Testis (tissue), 3 donors: ENCODE measurements around the gene AKAP5. TPM values are rescaled to one million over a fixed set of nuclear protein-coding genes. Genes with fewer than 3 reads are reported as not detected.

Experiments used
- DNase-seq: peaks from one replicate; pipeline ENCODE4 v3.0.0-alpha.2; 2019
- H3K27ac ChIP-seq, 2 donors: fragments of 200-600 bp; sonication (generic); one replicate each; pipeline ENCODE4 v1.5.1; 2019
- H3K27me3 ChIP-seq: fragments of 200-600 bp; sonication (generic); one replicate; pipeline ENCODE4 v1.5.1; 2019
- H3K36me3 ChIP-seq: fragments of 200-600 bp; sonication (generic); one replicate; pipeline ENCODE4 v1.5.1; 2017; ENCODE audit warnings: low read depth; ENCODE audit errors: missing control alignments
- H3K4me1 ChIP-seq: fragments of 200-600 bp; sonication (generic); one replicate; pipeline ENCODE4 v1.5.1; 2019
- H3K4me3 ChIP-seq, 2 donors: fragments of 200-600 bp; sonication (generic); one replicate each; pipeline ENCODE4 v1.5.1; 2017 to 2019
- H3K9me3 ChIP-seq: fragments of 200-600 bp; sonication (generic); one replicate; pipeline ENCODE4 v1.5.1; 2017
- POLR2A ChIP-seq: fragments of 450-650 bp; IDR thresholded peaks from one replicate; pipeline ENCODE4 v1.6.1; 2017; ENCODE audit warnings: antibody characterized with exemption, mild to moderate bottlenecking, moderate library complexity
- WGBS, 2 donors: methylation state at CpG; one replicate each; pipeline ENCODE4 v1.1.5; 2018; 5-methylcytosine and 5-hydroxymethylcytosine counted together
- intact Hi-C: fragments of 100-400 bp; cut with DNase I; formaldehyde crosslinking; loops from one replicate; pipeline ENCODE4 v1.15.1; 2023; ENCODE audit warnings: low total_unique reads
- polyA plus RNA-seq: library from polyadenylated mRNA; stranded (reverse); fragments of 350-450 nt; fragmentation: Illumina TruSeq; extraction: RNeasy Lipid Tissue Mini Kit (QIAGEN cat#74804); gene quantifications from one replicate; pipeline ENCODE4 v1.2.3, GENCODE V29; 2014; ENCODE audit warnings: low read depth, low replicate concordance; ENCODE audit not compliant: insufficient read depth
- total RNA-seq, 2 donors: library from RNA; depleted of rRNA; stranded (reverse); fragments of >200 nt; gene quantifications; one replicate each; pipeline ENCODE4 v1.2.3, GENCODE V29; 2016
- TF ChIP-seq, protein P1 (sequence below), 3 experiments: fragments of 450-650 bp in 2 of 3; fragments of 200-600 bp in 1 of 3; sonication (generic) in 1 of 3; IDR thresholded peaks; one replicate each; pipeline ENCODE4 v1.5.1; 2016 to 2019; ENCODE audit warnings: antibody characterized with exemption in 3 of 3, mild to moderate bottlenecking in 2 of 3, moderate library complexity in 1 of 3

AKAP5 gene
- total and polyA plus RNA-seq, 3 donors from 2014 or later, result 0.29 to 0.63 (median 0.50) TPM

DNA sequence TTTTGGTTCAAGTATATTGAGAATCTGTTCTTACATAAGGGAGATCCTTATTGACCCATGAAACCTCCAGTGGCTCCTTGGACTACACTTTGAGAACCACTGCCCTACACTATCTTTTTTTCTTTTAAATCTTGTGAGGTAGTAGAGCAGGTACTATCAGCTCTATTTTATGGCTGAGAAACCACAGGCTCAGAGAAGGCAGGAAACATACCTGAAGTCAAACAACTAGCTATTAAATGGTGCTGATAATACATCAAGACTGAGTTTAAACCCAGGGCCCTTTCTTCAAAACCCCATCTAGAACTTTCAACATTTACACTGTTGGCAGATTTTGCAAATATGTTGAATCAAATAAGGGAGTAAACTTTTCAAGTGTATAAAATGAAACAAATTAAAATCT is 31.5 kb downstream of the AKAP5 start:
- H3K27me3 ChIP-seq, result no peaks in the 10 kb centered on the region
- no peaks in the 10 kb centered on the region for H3K9me3 ChIP-seq
- intact Hi-C loops, result no loop called here
- no peak for DNase-seq
- TF ChIP-seq POLR2A, result no peak
- TF ChIP-seq, protein P1, sequence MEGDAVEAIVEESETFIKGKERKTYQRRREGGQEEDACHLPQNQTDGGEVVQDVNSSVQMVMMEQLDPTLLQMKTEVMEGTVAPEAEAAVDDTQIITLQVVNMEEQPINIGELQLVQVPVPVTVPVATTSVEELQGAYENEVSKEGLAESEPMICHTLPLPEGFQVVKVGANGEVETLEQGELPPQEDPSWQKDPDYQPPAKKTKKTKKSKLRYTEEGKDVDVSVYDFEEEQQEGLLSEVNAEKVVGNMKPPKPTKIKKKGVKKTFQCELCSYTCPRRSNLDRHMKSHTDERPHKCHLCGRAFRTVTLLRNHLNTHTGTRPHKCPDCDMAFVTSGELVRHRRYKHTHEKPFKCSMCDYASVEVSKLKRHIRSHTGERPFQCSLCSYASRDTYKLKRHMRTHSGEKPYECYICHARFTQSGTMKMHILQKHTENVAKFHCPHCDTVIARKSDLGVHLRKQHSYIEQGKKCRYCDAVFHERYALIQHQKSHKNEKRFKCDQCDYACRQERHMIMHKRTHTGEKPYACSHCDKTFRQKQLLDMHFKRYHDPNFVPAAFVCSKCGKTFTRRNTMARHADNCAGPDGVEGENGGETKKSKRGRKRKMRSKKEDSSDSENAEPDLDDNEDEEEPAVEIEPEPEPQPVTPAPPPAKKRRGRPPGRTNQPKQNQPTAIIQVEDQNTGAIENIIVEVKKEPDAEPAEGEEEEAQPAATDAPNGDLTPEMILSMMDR (IDR thresholded peaks at IDR 0.05), result no peak
- H3K4me3 ChIP-seq, result no peak overlapping the region
- no peaks in the 10 kb centered on the region for H3K36me3 ChIP-seq
- H3K27ac ChIP-seq, result no peak overlapping the region
- peaks cover 29% of the 10 kb centered on the region for H3K4me1 ChIP-seq

DNA sequence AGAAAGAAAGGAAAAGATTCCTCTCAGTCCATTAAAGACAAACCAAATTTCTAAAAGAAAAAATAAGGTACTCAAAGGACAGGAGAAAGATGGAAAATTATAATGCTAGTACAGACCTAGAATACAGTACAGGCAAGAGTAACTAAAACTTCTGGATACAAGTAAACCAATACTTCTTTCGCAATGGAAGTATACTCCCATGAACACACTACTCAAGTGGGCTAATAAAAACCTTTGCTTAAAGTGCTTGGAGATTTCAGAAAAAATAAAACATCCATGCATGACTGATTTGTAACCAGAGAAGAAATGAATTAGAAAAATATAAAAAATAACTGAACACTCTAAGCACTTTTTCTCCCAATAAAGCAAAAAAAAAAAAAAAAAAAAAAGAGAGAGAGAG is 34.8 kb downstream of the AKAP5 start:
- no peak overlapping the region for H3K4me3 ChIP-seq
- no peak for DNase-seq
- no peak for TF ChIP-seq POLR2A
- TF ChIP-seq, protein P1 (IDR thresholded peaks at IDR 0.05), result no peak
- peaks cover 20% of the 10 kb centered on the region for H3K4me1 ChIP-seq
- H3K36me3 ChIP-seq, result no peaks in the 10 kb centered on the region
- intact Hi-C loops, result no loop called here
- H3K27ac ChIP-seq, result no peak overlapping the region
- H3K9me3 ChIP-seq, result no peaks in the 10 kb centered on the region
- H3K27me3 ChIP-seq, result no peaks in the 10 kb centered on the region
- 96 to 100% methylated on average over 1 of the region's 1 CpG for WGBS, 2 donors

DNA sequence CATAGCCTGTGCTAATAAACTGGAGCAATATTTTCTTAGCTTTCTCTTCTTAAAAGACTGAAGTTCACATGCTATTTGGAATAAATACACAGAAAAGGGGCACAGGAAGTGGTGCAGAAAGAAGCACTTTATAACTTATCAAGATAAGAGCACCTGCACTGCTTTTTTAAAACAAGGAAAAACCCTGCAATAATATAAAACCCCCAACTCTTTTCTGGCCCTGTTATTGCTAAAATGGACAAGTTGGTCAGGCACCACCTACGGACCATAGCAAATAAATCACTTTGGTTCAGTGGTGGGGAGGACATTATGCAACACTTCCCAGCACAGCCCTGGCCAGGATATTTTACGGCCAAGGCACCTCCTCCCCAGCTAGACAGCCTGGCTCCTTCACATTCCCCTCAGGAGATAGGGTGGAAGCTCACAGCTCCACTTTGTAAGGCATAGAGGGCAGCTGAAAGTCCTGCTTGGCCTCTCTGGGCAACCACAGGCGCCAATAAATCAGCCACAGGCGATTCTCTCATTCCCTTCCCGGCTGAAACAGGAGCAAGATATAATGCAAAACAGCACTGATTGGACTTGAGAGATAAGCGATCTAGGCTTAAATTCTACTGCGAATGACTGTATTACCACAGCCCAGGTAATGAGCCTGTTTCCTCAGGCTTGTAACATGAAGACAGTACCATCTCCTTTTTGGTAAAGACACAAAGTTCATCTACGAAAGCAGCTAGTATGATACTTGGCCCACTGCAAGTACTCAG is 36.3 kb downstream of the AKAP5 start:
- peaks cover 28% of the 10 kb centered on the region for H3K4me1 ChIP-seq
- no peaks in the 10 kb centered on the region for H3K36me3 ChIP-seq
- intact Hi-C loops, result no loop called here
- peak overlapping the region; percentile 99 to 100 for H3K27ac ChIP-seq
- 37 to 45% methylated on average over 8 of the region's 8 CpGs for WGBS, 2 donors
- no peak for TF ChIP-seq POLR2A
- TF ChIP-seq, protein P1 (IDR thresholded peaks at IDR 0.05), result no peak
- H3K27me3 ChIP-seq, result no peaks in the 10 kb centered on the region
- no peak overlapping the region for H3K4me3 ChIP-seq
- DNase-seq, result peak; percentile 24
- no peaks in the 10 kb centered on the region for H3K9me3 ChIP-seq

DNA sequence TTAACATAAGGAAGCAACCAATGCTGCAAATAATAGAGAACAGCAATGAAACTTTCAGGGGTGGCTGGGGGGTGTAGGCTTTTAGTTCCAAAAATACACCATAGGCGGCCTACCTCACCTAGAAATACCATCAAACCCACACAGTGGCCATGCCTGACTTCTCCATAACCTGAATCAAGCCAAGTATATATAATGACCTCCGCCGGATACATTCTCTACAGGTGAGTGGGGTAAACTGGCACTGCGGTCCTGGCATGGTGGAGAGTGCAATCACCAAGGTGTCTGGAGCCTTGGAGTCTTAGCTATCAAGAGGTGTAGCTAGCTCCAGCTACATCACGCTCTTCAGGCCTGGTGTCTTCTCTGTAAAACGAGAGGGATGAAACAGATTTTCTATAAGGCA is 37.2 kb downstream of the AKAP5 start:
- 42 to 48% methylated on average over 6 of the region's 6 CpGs for WGBS, 2 donors
- no peak for TF ChIP-seq POLR2A
- TF ChIP-seq, protein P1 (IDR thresholded peaks at IDR 0.05), result no peak
- peaks cover 37% of the 10 kb centered on the region for H3K4me1 ChIP-seq
- H3K27ac ChIP-seq, result peak overlapping the region; percentile 99 to 100
- intact Hi-C loops, result no loop called here
- DNase-seq, result no peak
- no peaks in the 10 kb centered on the region for H3K27me3 ChIP-seq
- no peaks in the 10 kb centered on the region for H3K36me3 ChIP-seq
- no peaks in the 10 kb centered on the region for H3K9me3 ChIP-seq
- peak overlapping the region; percentile 73 to 93 for H3K4me3 ChIP-seq
